WTC11 (cell line): Measurements from ENCODE around the gene WFS1. TPM values are rescaled to one million over a fixed set of nuclear protein-coding genes. Genes with fewer than 3 reads are reported as not detected.

Source experiments
- ATAC-seq: fragments of 200-7000 bp; cut with Tn5 transposase; 2 replicates; pipeline ENCODE4 v1.10.0; 2021; ENCODE audit warnings: mild to moderate bottlenecking, moderate library complexity
- CTCF ChIA-PET: fragments of 300-600 bp; sonication (Branson Sonifier 250); formaldehyde crosslinking; loops from one replicate; lab custom pipeline; 2021; ENCODE audit warnings: antibody characterized with exemption; lab: Charles Lee
- POLR2A ChIA-PET: fragments of 350-600 bp; sonication (Branson Sonifier 250); formaldehyde crosslinking; loops from one replicate; lab custom pipeline; 2021; ENCODE audit warnings: antibody characterized with exemption; lab: Charles Lee
- DNase-seq: peaks from one replicate; pipeline ENCODE4 v3.0.0; 2021; ENCODE audit warnings: low spot score
- H3K27ac Mint-ChIP-seq: 2 replicates; pipeline ENCODE4 v1.8.0; 2021; ENCODE audit warnings: mixed read lengths
- H3K27me3 Mint-ChIP-seq: 2 replicates; pipeline ENCODE4 v1.8.0; 2021; ENCODE audit warnings: low read depth, mild to moderate bottlenecking, moderate library complexity, mixed read lengths
- H3K36me3 Mint-ChIP-seq: 2 replicates; pipeline ENCODE4 v1.8.0; 2021; ENCODE audit warnings: mixed read lengths
- H3K4me1 Mint-ChIP-seq: 2 replicates; pipeline ENCODE4 v1.8.0; 2022; ENCODE audit warnings: mixed read lengths
- H3K4me3 Mint-ChIP-seq: 2 replicates; pipeline ENCODE4 v1.8.0; 2021; ENCODE audit warnings: mild to moderate bottlenecking, moderate library complexity, mixed read lengths
- H3K9me3 Mint-ChIP-seq: 2 replicates; pipeline ENCODE4 v1.8.0; 2021; ENCODE audit warnings: mixed read lengths
- ATF1 ChIP-seq: sonication (generic); formaldehyde crosslinking; IDR thresholded peaks from 2 replicates; pipeline ENCODE4 v1.8.1; 2023; ENCODE audit warnings: mild to moderate bottlenecking, moderate library complexity, missing genetic modification reagents
- ETV6 ChIP-seq: sonication (generic); formaldehyde crosslinking; IDR thresholded peaks from 2 replicates; pipeline ENCODE4 v1.8.1; 2022; ENCODE audit warnings: mild to moderate bottlenecking, missing genetic modification reagents
- FOXP1 ChIP-seq: sonication (generic); formaldehyde crosslinking; IDR thresholded peaks from 2 replicates; pipeline ENCODE4 v1.8.0; 2022; ENCODE audit warnings: missing genetic modification reagents, mild to moderate bottlenecking, moderate library complexity, borderline replicate concordance
- GABPB1 ChIP-seq: sonication (generic); formaldehyde crosslinking; IDR thresholded peaks from 2 replicates; pipeline ENCODE4 v1.8.1; 2023; ENCODE audit warnings: mild to moderate bottlenecking, missing genetic modification reagents
- GTF2I ChIP-seq: fragments of 250-450 bp; sonication (Bioruptor Pico); conservative IDR thresholded peaks from 2 replicates; pipeline ENCODE4 v1.4.0; 2021; ENCODE audit warnings: mild to moderate bottlenecking
- JAZF1 ChIP-seq: fragments of 250-450 bp; sonication (Bioruptor Pico); IDR thresholded peaks from 2 replicates; pipeline ENCODE4 v1.9.0; 2021; ENCODE audit warnings: moderate library complexity, mild to moderate bottlenecking, inconsistent platforms
- NFATC4 ChIP-seq: fragments of 250-450 bp; sonication (Bioruptor Pico); IDR thresholded peaks from 2 replicates; pipeline ENCODE4 v1.9.0; 2021; ENCODE audit warnings: mild to moderate bottlenecking
- NFE2L1 ChIP-seq: sonication (generic); formaldehyde crosslinking; IDR thresholded peaks from 2 replicates; pipeline ENCODE4 v1.8.1; 2023; ENCODE audit warnings: missing genetic modification reagents
- NR2C2 ChIP-seq: sonication (generic); formaldehyde crosslinking; IDR thresholded peaks from 2 replicates; pipeline ENCODE4 v1.8.0; 2022; ENCODE audit warnings: mild to moderate bottlenecking, missing genetic modification reagents
- PRRX2 ChIP-seq: fragments of 250-450 bp; sonication (Bioruptor Pico); IDR thresholded peaks from 2 replicates; pipeline ENCODE4 v1.8.0; 2021; ENCODE audit warnings: mild to moderate bottlenecking
- SP1 ChIP-seq: sonication (generic); formaldehyde crosslinking; conservative IDR thresholded peaks from 2 replicates; pipeline ENCODE4 v1.8.1; 2022; ENCODE audit warnings: missing genetic modification reagents
- TCF7 ChIP-seq: sonication (generic); formaldehyde crosslinking; IDR thresholded peaks from 2 replicates; pipeline ENCODE4 v1.8.0; 2022; ENCODE audit warnings: mild to moderate bottlenecking, low read depth, missing genetic modification reagents, moderate library complexity
- ZNF263 ChIP-seq: sonication (generic); formaldehyde crosslinking; IDR thresholded peaks from 2 replicates; pipeline ENCODE4 v1.8.1; 2022; ENCODE audit warnings: low read depth, mild to moderate bottlenecking, moderate library complexity, missing genetic modification reagents
- ZNF416 ChIP-seq: fragments of 250-450 bp; sonication (Bioruptor Pico); IDR thresholded peaks from 2 replicates; pipeline ENCODE4 v1.9.0; 2021; ENCODE audit warnings: mild to moderate bottlenecking, inconsistent platforms
- total RNA-seq: library from RNA; stranded (reverse); gene quantifications from 3 replicates; pipeline ENCODE4 v1.2.3, GENCODE V29; 2021
- TF ChIP-seq, protein P1 (sequence below): sonication (generic); formaldehyde crosslinking; IDR thresholded peaks from 2 replicates; pipeline ENCODE4 v1.8.1; 2023; ENCODE audit warnings: mild to moderate bottlenecking, missing genetic modification reagents, moderate library complexity
- TF ChIP-seq, protein P2 (sequence below): sonication (generic); formaldehyde crosslinking; IDR thresholded peaks from 2 replicates; pipeline ENCODE4 v1.8.0; 2022; ENCODE audit warnings: missing genetic modification reagents
- TF ChIP-seq, protein P3 (sequence below): fragments of 250-450 bp; sonication (Bioruptor Pico); conservative IDR thresholded peaks from 2 replicates; pipeline ENCODE4 v1.9.0; 2021; ENCODE audit warnings: mild to moderate bottlenecking
- TF ChIP-seq, protein P4 (sequence below): sonication (generic); formaldehyde crosslinking; IDR thresholded peaks from 2 replicates; pipeline ENCODE4 v1.8.0; 2022; ENCODE audit warnings: mild to moderate bottlenecking, missing genetic modification reagents

Gene WFS1
- total RNA-seq, 1 experiment from 2014 or later, result 34.7 TPM

DNA sequence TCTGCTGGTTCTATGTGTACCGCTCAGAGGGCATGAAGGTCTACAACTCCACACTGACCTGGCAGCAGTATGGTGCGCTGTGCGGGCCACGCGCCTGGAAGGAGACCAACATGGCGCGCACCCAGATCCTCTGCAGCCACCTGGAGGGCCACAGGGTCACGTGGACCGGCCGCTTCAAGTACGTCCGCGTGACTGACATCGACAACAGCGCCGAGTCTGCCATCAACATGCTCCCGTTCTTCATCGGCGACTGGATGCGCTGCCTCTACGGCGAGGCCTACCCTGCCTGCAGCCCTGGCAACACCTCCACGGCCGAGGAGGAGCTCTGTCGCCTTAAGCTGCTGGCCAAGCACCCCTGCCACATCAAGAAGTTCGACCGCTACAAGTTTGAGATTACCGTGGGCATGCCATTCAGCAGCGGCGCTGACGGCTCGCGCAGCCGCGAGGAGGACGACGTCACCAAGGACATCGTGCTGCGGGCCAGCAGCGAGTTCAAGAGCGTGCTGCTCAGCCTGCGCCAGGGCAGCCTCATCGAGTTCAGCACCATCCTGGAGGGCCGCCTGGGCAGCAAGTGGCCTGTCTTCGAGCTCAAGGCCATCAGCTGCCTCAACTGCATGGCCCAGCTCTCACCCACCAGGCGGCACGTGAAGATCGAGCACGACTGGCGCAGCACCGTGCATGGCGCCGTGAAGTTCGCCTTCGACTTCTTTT, 32.2 kb downstream of the WFS1 start (continued):
- TF ChIP-seq, protein P1, sequence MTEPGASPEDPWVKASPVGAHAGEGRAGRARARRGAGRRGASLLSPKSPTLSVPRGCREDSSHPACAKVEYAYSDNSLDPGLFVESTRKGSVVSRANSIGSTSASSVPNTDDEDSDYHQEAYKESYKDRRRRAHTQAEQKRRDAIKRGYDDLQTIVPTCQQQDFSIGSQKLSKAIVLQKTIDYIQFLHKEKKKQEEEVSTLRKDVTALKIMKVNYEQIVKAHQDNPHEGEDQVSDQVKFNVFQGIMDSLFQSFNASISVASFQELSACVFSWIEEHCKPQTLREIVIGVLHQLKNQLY (CRISPR knock-in tag), result no peak
- TF ChIP-seq NFE2L1 (CRISPR knock-in tag), result no peak
- TF ChIP-seq SP1 (CRISPR knock-in tag), result no peak
- TF ChIP-seq, protein P2, sequence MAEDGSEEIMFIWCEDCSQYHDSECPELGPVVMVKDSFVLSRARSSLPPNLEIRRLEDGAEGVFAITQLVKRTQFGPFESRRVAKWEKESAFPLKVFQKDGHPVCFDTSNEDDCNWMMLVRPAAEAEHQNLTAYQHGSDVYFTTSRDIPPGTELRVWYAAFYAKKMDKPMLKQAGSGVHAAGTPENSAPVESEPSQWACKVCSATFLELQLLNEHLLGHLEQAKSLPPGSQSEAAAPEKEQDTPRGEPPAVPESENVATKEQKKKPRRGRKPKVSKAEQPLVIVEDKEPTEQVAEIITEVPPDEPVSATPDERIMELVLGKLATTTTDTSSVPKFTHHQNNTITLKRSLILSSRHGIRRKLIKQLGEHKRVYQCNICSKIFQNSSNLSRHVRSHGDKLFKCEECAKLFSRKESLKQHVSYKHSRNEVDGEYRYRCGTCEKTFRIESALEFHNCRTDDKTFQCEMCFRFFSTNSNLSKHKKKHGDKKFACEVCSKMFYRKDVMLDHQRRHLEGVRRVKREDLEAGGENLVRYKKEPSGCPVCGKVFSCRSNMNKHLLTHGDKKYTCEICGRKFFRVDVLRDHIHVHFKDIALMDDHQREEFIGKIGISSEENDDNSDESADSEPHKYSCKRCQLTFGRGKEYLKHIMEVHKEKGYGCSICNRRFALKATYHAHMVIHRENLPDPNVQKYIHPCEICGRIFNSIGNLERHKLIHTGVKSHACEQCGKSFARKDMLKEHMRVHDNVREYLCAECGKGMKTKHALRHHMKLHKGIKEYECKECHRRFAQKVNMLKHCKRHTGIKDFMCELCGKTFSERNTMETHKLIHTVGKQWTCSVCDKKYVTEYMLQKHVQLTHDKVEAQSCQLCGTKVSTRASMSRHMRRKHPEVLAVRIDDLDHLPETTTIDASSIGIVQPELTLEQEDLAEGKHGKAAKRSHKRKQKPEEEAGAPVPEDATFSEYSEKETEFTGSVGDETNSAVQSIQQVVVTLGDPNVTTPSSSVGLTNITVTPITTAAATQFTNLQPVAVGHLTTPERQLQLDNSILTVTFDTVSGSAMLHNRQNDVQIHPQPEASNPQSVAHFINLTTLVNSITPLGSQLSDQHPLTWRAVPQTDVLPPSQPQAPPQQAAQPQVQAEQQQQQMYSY (CRISPR knock-in tag), result no peak
- TF ChIP-seq, protein P3, sequence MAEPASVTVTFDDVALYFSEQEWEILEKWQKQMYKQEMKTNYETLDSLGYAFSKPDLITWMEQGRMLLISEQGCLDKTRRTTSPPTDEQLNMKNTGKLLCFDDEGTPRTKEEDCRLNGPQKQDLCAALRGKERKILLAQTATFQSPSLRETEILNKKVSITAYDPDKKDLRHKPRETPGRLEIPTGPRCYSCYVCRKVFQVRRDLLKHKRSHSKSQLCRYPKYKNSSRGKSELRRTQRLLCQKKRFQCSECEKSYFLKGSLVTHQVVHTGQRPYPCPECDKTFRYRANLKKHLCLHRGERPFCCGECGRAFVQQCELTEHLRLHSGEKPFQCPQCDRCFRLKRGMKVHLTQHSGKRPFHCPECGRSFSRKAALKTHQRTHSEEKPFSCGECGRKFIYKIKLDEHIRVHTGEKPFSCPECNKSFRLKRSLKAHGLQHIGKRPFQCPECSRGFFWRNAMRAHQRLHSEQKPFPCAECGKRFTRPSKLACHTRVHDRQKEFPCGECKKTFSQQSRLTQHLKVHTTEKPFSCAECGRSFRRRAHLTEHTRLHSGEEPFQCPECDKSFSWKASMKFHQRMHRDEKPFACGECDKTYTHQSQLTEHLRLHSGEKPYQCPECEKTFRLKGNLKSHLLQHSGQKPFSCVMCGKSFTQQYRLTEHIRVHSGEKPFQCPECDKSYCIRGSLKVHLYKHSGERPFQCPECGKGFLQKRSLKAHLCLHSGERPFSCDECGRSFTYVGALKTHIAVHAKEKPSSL (CRISPR knock-in tag), result no peak
- no peak for TF ChIP-seq JAZF1 (CRISPR knock-in tag)
- no peak for TF ChIP-seq NFATC4 (CRISPR knock-in tag)
- TF ChIP-seq PRRX2 (CRISPR knock-in tag), result no peak

DNA sequence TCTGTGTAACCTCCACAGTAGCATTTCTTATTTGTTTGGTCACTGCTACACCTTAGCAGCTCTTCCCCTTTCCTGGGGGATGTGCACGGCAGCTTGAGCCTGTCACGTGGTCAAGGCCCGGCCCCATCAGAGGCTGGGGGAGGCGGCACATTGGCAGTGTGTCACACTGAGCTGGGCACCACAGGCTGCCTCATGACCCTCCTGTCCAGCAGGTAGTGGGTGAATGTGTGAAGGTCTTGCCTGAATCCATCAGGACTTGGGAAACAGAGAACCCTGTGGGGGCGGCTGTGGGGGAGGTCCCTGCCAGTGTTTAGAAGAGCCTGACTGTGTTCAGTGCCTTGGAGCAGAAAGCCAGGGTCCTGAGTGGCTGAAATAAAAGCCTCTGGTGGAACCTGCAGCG, 33.2 kb downstream of the WFS1 start:
- ATAC-seq (no peak), DNase-seq (no peak)
- peaks cover 4% of the 10 kb centered on the region for H3K27me3 Mint-ChIP-seq
- H3K4me1 Mint-ChIP-seq, result no peaks in the 10 kb centered on the region
- CTCF ChIA-PET, result interaction anchor here (2.3 kb wide), 1 partner anchor 52 kb away, joined by 6 read pairs; no protein-coding TSS in a partner anchor
- H3K27ac Mint-ChIP-seq, result no peak overlapping the region
- no peaks in the 10 kb centered on the region for H3K9me3 Mint-ChIP-seq
- POLR2A ChIA-PET, result no interaction called here
- H3K36me3 Mint-ChIP-seq, result peaks cover 24% of the 10 kb centered on the region
- TF ChIP-seq ETV6 (CRISPR knock-in tag), result no peak
- TF ChIP-seq FOXP1 (CRISPR knock-in tag), result no peak
- TF ChIP-seq, protein P1 (CRISPR knock-in tag), result no peak
- TF ChIP-seq ZNF263 (CRISPR knock-in tag), result no peak
- no peak for TF ChIP-seq NFATC4 (CRISPR knock-in tag)
- no peak for TF ChIP-seq ZNF416 (CRISPR knock-in tag)
- TF ChIP-seq, protein P4, sequence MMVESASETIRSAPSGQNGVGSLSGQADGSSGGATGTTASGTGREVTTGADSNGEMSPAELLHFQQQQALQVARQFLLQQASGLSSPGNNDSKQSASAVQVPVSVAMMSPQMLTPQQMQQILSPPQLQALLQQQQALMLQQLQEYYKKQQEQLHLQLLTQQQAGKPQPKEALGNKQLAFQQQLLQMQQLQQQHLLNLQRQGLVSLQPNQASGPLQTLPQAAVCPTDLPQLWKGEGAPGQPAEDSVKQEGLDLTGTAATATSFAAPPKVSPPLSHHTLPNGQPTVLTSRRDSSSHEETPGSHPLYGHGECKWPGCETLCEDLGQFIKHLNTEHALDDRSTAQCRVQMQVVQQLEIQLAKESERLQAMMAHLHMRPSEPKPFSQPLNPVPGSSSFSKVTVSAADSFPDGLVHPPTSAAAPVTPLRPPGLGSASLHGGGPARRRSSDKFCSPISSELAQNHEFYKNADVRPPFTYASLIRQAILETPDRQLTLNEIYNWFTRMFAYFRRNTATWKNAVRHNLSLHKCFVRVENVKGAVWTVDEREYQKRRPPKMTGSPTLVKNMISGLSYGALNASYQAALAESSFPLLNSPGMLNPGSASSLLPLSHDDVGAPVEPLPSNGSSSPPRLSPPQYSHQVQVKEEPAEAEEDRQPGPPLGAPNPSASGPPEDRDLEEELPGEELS (CRISPR knock-in tag), result no peak
- H3K4me3 Mint-ChIP-seq, result no peak overlapping the region

DNA sequence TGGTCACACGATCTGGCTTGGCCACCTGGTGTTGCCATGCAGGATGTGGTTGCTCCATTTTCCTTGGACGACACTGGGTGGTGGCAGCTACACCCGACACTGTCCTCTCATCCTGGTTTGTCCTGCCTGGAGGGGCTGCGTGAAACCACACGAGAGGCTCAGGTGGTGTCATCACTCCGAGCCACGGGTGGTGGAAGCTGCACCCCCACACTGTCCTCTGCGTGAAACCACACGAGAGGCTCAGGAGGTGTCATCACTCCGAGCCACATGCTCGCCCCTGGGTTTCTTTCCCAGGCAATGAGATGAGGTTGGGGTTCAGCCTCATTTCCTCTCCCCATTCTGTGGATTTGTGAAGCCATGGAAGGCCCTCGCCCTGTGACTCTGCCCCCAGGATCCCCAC, 34.3 kb downstream of the WFS1 start:
- TF ChIP-seq NR2C2 (CRISPR knock-in tag), result no peak
- no peak for TF ChIP-seq PRRX2 (CRISPR knock-in tag)
- no peak for TF ChIP-seq TCF7 (CRISPR knock-in tag)
- TF ChIP-seq GTF2I (CRISPR knock-in tag), result no peak
- TF ChIP-seq GABPB1, result no peak
- TF ChIP-seq ATF1, result no peak
- Mint-ChIP-seq H3K36me3 (peaks cover 27% of the 10 kb centered on the region), H3K27me3 (peaks cover 13% of the 10 kb centered on the region), H3K4me1 (no peaks in the 10 kb centered on the region), H3K27ac (no peak overlapping the region), H3K4me3 (no peak overlapping the region), H3K9me3 (peaks cover 6% of the 10 kb centered on the region)
- POLR2A ChIA-PET, result no interaction called here
- DNase-seq (no peak), ATAC-seq (no peak)
- CTCF ChIA-PET, result interaction anchor here (2.3 kb wide), 1 partner anchor 53 kb away, joined by 6 read pairs; no protein-coding TSS in a partner anchor
